Type B pancreatic cell (in vitro differentiated cells): ENCODE data around the gene MSL1. TPM values are rescaled to one million over a fixed set of nuclear protein-coding genes. Genes with fewer than 3 reads are reported as not detected.

ENCODE experiments used
- DNase-seq: peaks from one replicate; pipeline ENCODE4 v3.0.0; 2021; ENCODE audit warnings: mixed read lengths; ENCODE audit not compliant: unreplicated experiment; ENCODE audit errors: extremely low spot score
- H3K27ac Mint-ChIP-seq: 2 replicates; pipeline ENCODE4 v1.8.0; 2021; ENCODE audit warnings: mild to moderate bottlenecking, mixed read lengths
- H3K27me3 Mint-ChIP-seq: 2 replicates; pipeline ENCODE4 v1.8.0; 2021; ENCODE audit warnings: mixed read lengths
- H3K36me3 Mint-ChIP-seq: 2 replicates; pipeline ENCODE4 v1.8.0; 2021; ENCODE audit warnings: mixed read lengths
- H3K4me1 Mint-ChIP-seq: one replicate; pipeline ENCODE4 v1.8.0; 2021; ENCODE audit warnings: mixed read lengths; ENCODE audit not compliant: unreplicated experiment
- H3K4me3 Mint-ChIP-seq: 2 replicates; pipeline ENCODE4 v1.8.0; 2021; ENCODE audit warnings: mild to moderate bottlenecking, mixed read lengths
- H3K9me3 Mint-ChIP-seq: 2 replicates; pipeline ENCODE4 v1.8.0; 2021; ENCODE audit warnings: mixed read lengths
- total RNA-seq: library from RNA; stranded (reverse); gene quantifications from 2 replicates; pipeline ENCODE4 v1.2.1, GENCODE V29; 2021; ENCODE audit warnings: low replicate concordance
- TF ChIP-seq, protein P1 (sequence below): fragments of 200-600 bp; sonication (generic); conservative IDR thresholded peaks from 2 replicates; pipeline ENCODE4 v1.5.0; 2021; ENCODE audit warnings: antibody characterized with exemption, mild to moderate bottlenecking

Gene MSL1
- total RNA-seq, 1 donor from 2014 or later = 128 TPM

GRCh38 chr17:40074871-40075200 is 46.9 kb upstream of the MSL1 start:
- H3K4me1 Mint-ChIP-seq = peaks cover 38% of the 10 kb centered on the region
- H3K36me3 Mint-ChIP-seq = peaks cover 3% of the 10 kb centered on the region
- H3K27ac Mint-ChIP-seq = no peak overlapping the region
- no peaks in the 10 kb centered on the region for H3K9me3 Mint-ChIP-seq
- H3K27me3 Mint-ChIP-seq = no peaks in the 10 kb centered on the region
- TF ChIP-seq, protein P1, sequence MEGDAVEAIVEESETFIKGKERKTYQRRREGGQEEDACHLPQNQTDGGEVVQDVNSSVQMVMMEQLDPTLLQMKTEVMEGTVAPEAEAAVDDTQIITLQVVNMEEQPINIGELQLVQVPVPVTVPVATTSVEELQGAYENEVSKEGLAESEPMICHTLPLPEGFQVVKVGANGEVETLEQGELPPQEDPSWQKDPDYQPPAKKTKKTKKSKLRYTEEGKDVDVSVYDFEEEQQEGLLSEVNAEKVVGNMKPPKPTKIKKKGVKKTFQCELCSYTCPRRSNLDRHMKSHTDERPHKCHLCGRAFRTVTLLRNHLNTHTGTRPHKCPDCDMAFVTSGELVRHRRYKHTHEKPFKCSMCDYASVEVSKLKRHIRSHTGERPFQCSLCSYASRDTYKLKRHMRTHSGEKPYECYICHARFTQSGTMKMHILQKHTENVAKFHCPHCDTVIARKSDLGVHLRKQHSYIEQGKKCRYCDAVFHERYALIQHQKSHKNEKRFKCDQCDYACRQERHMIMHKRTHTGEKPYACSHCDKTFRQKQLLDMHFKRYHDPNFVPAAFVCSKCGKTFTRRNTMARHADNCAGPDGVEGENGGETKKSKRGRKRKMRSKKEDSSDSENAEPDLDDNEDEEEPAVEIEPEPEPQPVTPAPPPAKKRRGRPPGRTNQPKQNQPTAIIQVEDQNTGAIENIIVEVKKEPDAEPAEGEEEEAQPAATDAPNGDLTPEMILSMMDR = no peak
- DNase-seq = no peak
- H3K4me3 Mint-ChIP-seq = no peak overlapping the region

- H3K4me3 Mint-ChIP-seq = peak overlapping the region; percentile 28
Measured at GRCh38 chr17:40075201-40075941, 46.4 kb upstream of the MSL1 start.

GRCh38 chr17:40075942-40076498 is 45.8 kb upstream of the MSL1 start:
- DNase-seq = no peak
- TF ChIP-seq, protein P1 = no peak
- Mint-ChIP-seq H3K9me3 (no peaks in the 10 kb centered on the region), H3K27me3 (no peaks in the 10 kb centered on the region), H3K27ac (peak overlapping the region; percentile 72), H3K36me3 (peaks cover 3% of the 10 kb centered on the region), H3K4me1 (peaks cover 34% of the 10 kb centered on the region), H3K4me3 (no peak overlapping the region)

More at GRCh38 chr17:40075201-40075941, 46.4 kb upstream of the MSL1 start:
- peaks cover 34% of the 10 kb centered on the region for H3K4me1 Mint-ChIP-seq
- DNase-seq = no peak
- TF ChIP-seq, protein P1 = peak; percentile 92
- H3K27me3 Mint-ChIP-seq = no peaks in the 10 kb centered on the region
- no peaks in the 10 kb centered on the region for H3K9me3 Mint-ChIP-seq
- peaks cover 3% of the 10 kb centered on the region for H3K36me3 Mint-ChIP-seq
- peak overlapping the region; percentile 72 for H3K27ac Mint-ChIP-seq

DNA sequence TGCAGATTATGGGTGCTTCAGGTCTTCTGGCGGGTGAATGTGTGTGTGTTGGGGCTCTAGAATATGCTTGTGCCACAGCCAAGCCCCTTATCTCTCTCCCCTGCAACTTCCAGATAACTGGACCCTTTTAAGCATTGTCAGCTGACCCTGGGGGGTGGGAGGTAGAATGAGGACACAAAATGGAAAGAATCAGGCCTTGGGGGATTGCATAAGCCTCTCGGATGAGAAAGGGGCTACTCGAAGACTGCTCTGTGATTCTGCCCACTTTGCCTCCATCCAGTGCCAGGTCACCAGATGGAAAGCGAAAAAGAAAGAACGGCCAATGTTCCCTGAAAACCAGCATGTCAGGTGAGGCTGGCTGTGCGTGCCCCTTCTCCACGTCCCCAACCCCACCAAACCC is 45.2 kb upstream of the MSL1 start:
- H3K27ac Mint-ChIP-seq = no peak overlapping the region
- no peak overlapping the region for H3K4me3 Mint-ChIP-seq
- no peak for DNase-seq
- no peaks in the 10 kb centered on the region for H3K9me3 Mint-ChIP-seq
- H3K27me3 Mint-ChIP-seq = no peaks in the 10 kb centered on the region
- peaks cover 34% of the 10 kb centered on the region for H3K4me1 Mint-ChIP-seq
- H3K36me3 Mint-ChIP-seq = peaks cover 3% of the 10 kb centered on the region
- TF ChIP-seq, protein P1 = no peak

DNA sequence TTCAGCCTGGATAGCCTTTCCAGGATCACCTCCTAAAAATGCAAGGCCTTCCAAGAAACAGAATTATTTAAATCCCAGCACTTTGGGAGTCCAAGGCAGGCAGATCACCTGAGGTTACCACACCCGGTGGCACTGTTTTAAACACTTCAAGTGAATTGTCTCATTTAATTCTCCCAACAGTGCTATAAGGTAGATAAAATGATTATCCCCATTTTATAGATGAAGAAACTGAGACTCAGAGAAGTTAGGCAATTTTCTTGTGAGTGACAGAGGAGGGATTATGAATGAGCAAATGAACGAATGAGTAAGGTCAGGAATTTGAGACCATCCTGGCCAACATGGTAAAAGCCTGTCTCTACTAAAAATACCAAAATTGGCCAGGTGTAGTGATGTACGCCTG is 42.2 kb upstream of the MSL1 start:
- no peaks in the 10 kb centered on the region for H3K9me3 Mint-ChIP-seq
- H3K4me3 Mint-ChIP-seq = no peak overlapping the region
- DNase-seq = no peak
- H3K27ac Mint-ChIP-seq = no peak overlapping the region
- no peaks in the 10 kb centered on the region for H3K27me3 Mint-ChIP-seq
- TF ChIP-seq, protein P1 = no peak
- peaks cover 20% of the 10 kb centered on the region for H3K4me1 Mint-ChIP-seq
- peaks cover 10% of the 10 kb centered on the region for H3K36me3 Mint-ChIP-seq
